Measurements from ENCODE around the gene PHETA1.
"Not testable (repeated sequence)": the region's sequence is repeated elsewhere in the genome, so short reads cannot be mapped to it uniquely, and the experiment has no call there.

The PHETA1 gene

GRCh38 chr12:111342376-111342775 lies 26.5 kb downstream of the PHETA1 start:
- Histone ChIP-seq H3K4me3 (ENCODE audit: low read length) (no peak overlapping the region), H3K79me2 (ENCODE audit: control insufficient read depth, low read length) (no peaks in the 10 kb centered on the region), H3K9me2 (replicated peaks; ENCODE audit: control insufficient read depth, low read length) (no peaks in the 10 kb centered on the region), H3K27ac (ENCODE audit: low read depth, low read length) (no peak overlapping the region), H3F3A (ENCODE audit: control insufficient read depth, insufficient read depth) (no peaks in the 10 kb centered on the region), H3K36me3 (ENCODE audit: control insufficient read depth, low read length) (no peaks in the 10 kb centered on the region), H4K20me1 (ENCODE audit: control insufficient read depth, insufficient read depth, low read depth, low read length) (no peaks in the 10 kb centered on the region), H3K4me2 (ENCODE audit: low read length) (no peak overlapping the region), H3K27me3 (ENCODE audit: control insufficient read depth, low read length) (no peaks in the 10 kb centered on the region), H3K9me3 (ENCODE audit: control insufficient read depth, insufficient read depth, low read length) (peaks cover 3% of the 10 kb centered on the region; the same call in 1 of the 2 replicates), H3K4me1 (ENCODE audit: control insufficient read depth, low read length) (no peaks in the 10 kb centered on the region)
- TF ChIP-seq EZH2phosphoT487 (IDR thresholded peaks at IDR 0.05; ENCODE audit: borderline replicate concordance, low read length), result no peak
- TF ChIP-seq CTCF (IDR thresholded peaks at IDR 0.05; ENCODE audit: low read depth, low read length, poor library complexity, severe bottlenecking), result no peak

DNA sequence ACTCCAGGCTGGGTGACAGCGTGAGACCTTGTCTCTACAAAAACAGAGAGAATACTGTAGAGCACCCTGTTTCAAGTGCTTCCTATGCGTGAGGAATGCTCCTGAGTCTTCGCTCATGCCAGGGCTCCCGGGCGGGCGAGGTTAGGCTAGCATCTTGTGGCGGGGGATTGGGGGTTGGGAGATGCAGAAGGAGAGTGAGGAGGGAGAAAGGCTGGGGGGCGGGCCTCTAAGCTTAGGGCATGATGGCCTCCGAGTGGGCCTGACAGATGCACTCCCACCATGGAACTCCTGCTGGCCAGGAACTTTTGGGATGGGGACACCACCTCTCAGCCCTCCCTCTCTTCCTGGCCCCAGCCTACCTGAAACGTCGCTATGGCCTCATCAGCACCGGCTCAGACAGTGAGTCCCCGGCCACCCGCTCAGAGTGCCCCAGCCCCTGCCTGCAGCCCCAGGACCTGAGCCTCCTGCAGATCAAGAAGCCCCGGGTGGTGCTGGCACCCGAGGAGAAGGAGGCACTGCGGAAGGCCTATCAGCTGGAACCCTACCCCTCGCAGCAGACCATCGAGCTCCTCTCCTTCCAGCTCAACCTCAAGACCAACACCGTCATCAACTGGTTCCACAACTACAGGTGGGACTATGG lies 27.3 kb downstream of the PHETA1 start:
- Histone ChIP-seq H3K4me3 (ENCODE audit: low read length) (no peak overlapping the region), H3F3A (ENCODE audit: control insufficient read depth, insufficient read depth) (no peaks in the 10 kb centered on the region), H3K9me2 (replicated peaks; ENCODE audit: control insufficient read depth, low read length) (no peaks in the 10 kb centered on the region), H3K4me1 (ENCODE audit: control insufficient read depth, low read length) (no peaks in the 10 kb centered on the region), H3K4me2 (ENCODE audit: low read length) (no peak overlapping the region), H3K9me3 (ENCODE audit: control insufficient read depth, insufficient read depth, low read length) (no peaks in the 10 kb centered on the region), H4K20me1 (ENCODE audit: control insufficient read depth, insufficient read depth, low read depth, low read length) (no peaks in the 10 kb centered on the region), H3K27ac (ENCODE audit: low read depth, low read length) (no peak overlapping the region), H3K36me3 (ENCODE audit: control insufficient read depth, low read length) (no peaks in the 10 kb centered on the region), H3K27me3 (ENCODE audit: control insufficient read depth, low read length) (no peaks in the 10 kb centered on the region), H3K79me2 (ENCODE audit: control insufficient read depth, low read length) (no peaks in the 10 kb centered on the region)
- TF ChIP-seq EZH2phosphoT487 (IDR thresholded peaks at IDR 0.05; ENCODE audit: borderline replicate concordance, low read length) (no peak), CTCF (IDR thresholded peaks at IDR 0.05; ENCODE audit: low read depth, low read length, poor library complexity, severe bottlenecking) (no peak)

GRCh38 chr12:111340680-111341079 lies 28.2 kb downstream of the PHETA1 start:
- not testable (repeated sequence) for H4K20me1 ChIP-seq (ENCODE audit: control insufficient read depth, insufficient read depth, low read depth, low read length); H3K9me2 ChIP-seq (replicated peaks; ENCODE audit: control insufficient read depth, low read length); H3K4me1 ChIP-seq (ENCODE audit: control insufficient read depth, low read length); H3F3A ChIP-seq (ENCODE audit: control insufficient read depth, insufficient read depth); H3K9me3 ChIP-seq (ENCODE audit: control insufficient read depth, insufficient read depth, low read length); H3K4me2 ChIP-seq (ENCODE audit: low read length); H3K79me2 ChIP-seq (ENCODE audit: control insufficient read depth, low read length); H3K27ac ChIP-seq (ENCODE audit: low read depth, low read length); H3K4me3 ChIP-seq (ENCODE audit: low read length); H3K36me3 ChIP-seq (ENCODE audit: control insufficient read depth, low read length); H3K27me3 ChIP-seq (ENCODE audit: control insufficient read depth, low read length)

GRCh38 chr12:111340231-111340630 lies 28.7 kb downstream of the PHETA1 start:
- no peak overlapping the region for H3K4me2 ChIP-seq (ENCODE audit: low read length)
- TF ChIP-seq CTCF (IDR thresholded peaks at IDR 0.05; ENCODE audit: low read depth, low read length, poor library complexity, severe bottlenecking) (no peak), EZH2phosphoT487 (IDR thresholded peaks at IDR 0.05; ENCODE audit: borderline replicate concordance, low read length) (no peak)
- H3K4me1 ChIP-seq (ENCODE audit: control insufficient read depth, low read length), result no peaks in the 10 kb centered on the region
- H3F3A ChIP-seq (ENCODE audit: control insufficient read depth, insufficient read depth), result no peaks in the 10 kb centered on the region
- H3K9me3 ChIP-seq (ENCODE audit: control insufficient read depth, insufficient read depth, low read length), result no peaks in the 10 kb centered on the region
- H3K27ac ChIP-seq (ENCODE audit: low read depth, low read length), result no peak overlapping the region
- H3K79me2 ChIP-seq (ENCODE audit: control insufficient read depth, low read length), result no peaks in the 10 kb centered on the region
- H3K36me3 ChIP-seq (ENCODE audit: control insufficient read depth, low read length), result no peaks in the 10 kb centered on the region
- no peaks in the 10 kb centered on the region for H3K27me3 ChIP-seq (ENCODE audit: control insufficient read depth, low read length)
- no peak overlapping the region for H3K4me3 ChIP-seq (ENCODE audit: low read length)
- no peaks in the 10 kb centered on the region for H4K20me1 ChIP-seq (ENCODE audit: control insufficient read depth, insufficient read depth, low read depth, low read length)
- no peaks in the 10 kb centered on the region for H3K9me2 ChIP-seq (replicated peaks; ENCODE audit: control insufficient read depth, low read length)
